ENCODE measurements around the gene KLHL4. TPM values are rescaled to one million over a fixed set of nuclear protein-coding genes. Genes with fewer than 3 reads are reported as not detected.

KLHL4 gene
- total RNA-seq, 1 experiment from 2014 or later, result 0.10 TPM

DNA sequence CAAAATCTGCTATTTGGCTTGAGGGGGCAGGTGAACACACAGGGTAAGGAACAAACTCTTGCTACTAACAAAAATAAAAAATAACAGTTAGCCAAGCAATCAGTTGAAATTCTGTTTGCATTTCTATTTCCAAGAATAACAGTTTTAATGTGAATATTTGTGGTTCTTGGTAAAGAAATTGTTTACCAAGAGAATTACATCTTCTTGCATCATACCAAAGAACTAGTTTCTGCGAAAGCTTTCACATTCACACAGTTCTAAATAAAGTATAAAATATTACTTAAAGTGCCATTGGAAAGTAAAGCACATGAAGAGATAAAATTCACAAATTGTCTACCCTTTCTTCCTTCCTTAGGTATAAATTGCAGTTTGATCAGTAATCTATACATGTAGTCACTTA lies 54.4 kb downstream of the KLHL4 start:
- RAD21 ChIA-PET (ENCODE audit: low non-redundant PET in 1 of 2, low total read pairs in 2 of 2, uncharacterized antibody in 2 of 2, unreplicated experiment in 2 of 2), result no interaction called here
- TF ChIP-seq POLR2AphosphoS5 (IDR thresholded peaks at IDR 0.05; ENCODE audit: low read depth, low read length) (no peak), ELF1 (IDR thresholded peaks at IDR 0.05; ENCODE audit: borderline replicate concordance, low read depth) (no peak), CEBPB (IDR thresholded peaks at IDR 0.05; ENCODE audit: low read depth) (no peak), POLR2A (IDR thresholded peaks at IDR 0.05; ENCODE audit: borderline replicate concordance, extremely low read depth, insufficient read depth, insufficient read length) (no peak), TCF7L2 (IDR thresholded peaks at IDR 0.05; ENCODE audit: borderline replicate concordance, extremely low read depth, insufficient read depth, insufficient read length) (no peak), REST (IDR thresholded peaks at IDR 0.05; ENCODE audit: low read depth) (no peak), MAX (IDR thresholded peaks at IDR 0.05) (no peak), FOSL1 (IDR thresholded peaks at IDR 0.05; ENCODE audit: low read depth) (no peak), CBX3 (IDR thresholded peaks at IDR 0.05; ENCODE audit: low read depth) (no peak)
- intact Hi-C loops (cut with micrococcal nuclease), result no loop called here
- no TSS peak for BruUV-seq (replicated peaks)
- Histone ChIP-seq H3K27ac (ENCODE audit: low read depth, low read length) (no peak overlapping the region), H3K79me2 (ENCODE audit: insufficient read depth, low read length) (no peaks in the 10 kb centered on the region), H3K9ac (ENCODE audit: low read length) (no peak overlapping the region), H3K36me3 (ENCODE audit: control insufficient read depth in 1 of 2, insufficient read depth in 2 of 2, low read length in 2 of 2) (no peaks in the 10 kb centered on the region), H3K27me3 (ENCODE audit: insufficient read depth, low read length) (no peaks in the 10 kb centered on the region), H3K9me2 (ENCODE audit: insufficient read depth) (no peaks in the 10 kb centered on the region), H3K4me3 (replicated peaks in 1 of 2; ENCODE audit: low read depth in 1 of 2, low read length in 2 of 2) (no peak overlapping the region), H4K20me1 (ENCODE audit: insufficient read depth) (no peaks in the 10 kb centered on the region), H3K4me1 (ENCODE audit: control insufficient read depth in 1 of 2, insufficient read depth in 2 of 2, low read length in 2 of 2) (no peaks in the 10 kb centered on the region), H3K9me3 (ENCODE audit: control insufficient read depth in 1 of 2, insufficient read depth in 1 of 2, low read depth in 1 of 2, low read length in 2 of 2) (no peaks in the 10 kb centered on the region), H3K4me2 (ENCODE audit: low read length) (no peak overlapping the region), H2AFZ (ENCODE audit: low read depth, low read length, poor library complexity, severe bottlenecking) (no peak overlapping the region)
- CTCF ChIA-PET, result no interaction called here
- DNase-seq (ENCODE audit: low read depth, low spot score), result no peak
- ATAC-seq, result no peak
- POLR2A ChIA-PET, result no interaction called here
